Endothelial cell of umbilical vein (primary cell): Measurements from ENCODE around the gene ALOX15B.

ENCODE experiments used
- CTCF ChIP-seq, 2 donors: IDR thresholded peaks; 1 replicate in 1 of 2; 2 replicates in 1 of 2; pipeline ENCODE4 v1.5.1; 2011; ENCODE audit warnings: low read length in 2 of 2, mild to moderate bottlenecking in 2 of 2, moderate library complexity in 2 of 2, control low read depth in 1 of 2, inconsistent platforms in 1 of 2, low read depth in 1 of 2; ENCODE audit not compliant: insufficient read depth in 1 of 2; ENCODE audit errors: extremely low read depth in 1 of 2
- EZH2 ChIP-seq: IDR thresholded peaks from 2 replicates; pipeline ENCODE4 v1.6.1; 2012; ENCODE audit warnings: borderline replicate concordance, low read depth, mild to moderate bottlenecking, moderate library complexity, low read length, inconsistent platforms; ENCODE audit not compliant: severe bottlenecking
- GATA2 ChIP-seq: IDR thresholded peaks from 2 replicates; pipeline ENCODE4 v1.7.0; 2011; ENCODE audit warnings: low read depth, mild to moderate bottlenecking, moderate library complexity, mixed read lengths, low read length; ENCODE audit not compliant: insufficient read length, insufficient read depth
- JUN ChIP-seq: IDR thresholded peaks from 2 replicates; pipeline ENCODE4 v1.6.1; 2011; ENCODE audit warnings: borderline replicate concordance, low read depth; ENCODE audit not compliant: insufficient read length, insufficient read depth
- MAX ChIP-seq: IDR thresholded peaks from 2 replicates; pipeline ENCODE4 v1.6.1; 2011; ENCODE audit not compliant: insufficient read depth, insufficient read length
- MYC ChIP-seq: IDR thresholded peaks from one replicate; pipeline ENCODE4 v1.6.1; 2011; ENCODE audit warnings: mild to moderate bottlenecking, low read depth, low read length
- POLR2A ChIP-seq: IDR thresholded peaks from 2 replicates; pipeline ENCODE4 v1.6.1; 2012; ENCODE audit warnings: low read depth, mild to moderate bottlenecking, control low read depth, low read length
- POLR2AphosphoS5 ChIP-seq: IDR thresholded peaks from 2 replicates; pipeline ENCODE4 v1.6.1; 2012; ENCODE audit warnings: low read depth, mild to moderate bottlenecking, control low read depth, low read length, moderate library complexity; ENCODE audit not compliant: insufficient read depth

- TF ChIP-seq MAX (no peak), CTCF (IDR thresholded peaks at IDR 0.05; ENCODE audit: extremely low read depth in 1 of 2, insufficient read depth in 1 of 2, low read depth in 1 of 2, low read length in 2 of 2) (no peak), POLR2AphosphoS5 (no peak), EZH2 (no peak), POLR2A (no peak), MYC (no peak), GATA2 (no peak), JUN (no peak)
These were observed 24.4 kb upstream of the ALOX15B start for GRCh38 chr17:8014558-8014850.
